MM.1S (cell line): ENCODE results near the gene UBE2G2.

ENCODE experiments used
- DNase-seq: peaks from one replicate; pipeline ENCODE4 v3.0.0-alpha.2; 2015
- H2AFZ ChIP-seq: fragments of 300-600 bp; sonication (generic); 2 replicates; pipeline ENCODE4 v1.6.0; 2016; ENCODE audit warnings: antibody characterized with exemption, low read length
- H3F3A ChIP-seq: fragments of 300-600 bp; sonication (generic); 2 replicates; pipeline ENCODE4 v1.6.1; 2016; ENCODE audit warnings: mild to moderate bottlenecking, antibody characterized with exemption, low read length, moderate library complexity, mixed read lengths; ENCODE audit not compliant: insufficient read depth
- H3K27ac ChIP-seq: fragments of 300-600 bp; sonication (generic); 2 replicates; pipeline ENCODE4 v1.5.1; 2016; ENCODE audit warnings: mild to moderate bottlenecking, low read length
- H3K27me3 ChIP-seq: fragments of 300-600 bp; sonication (generic); replicated peaks from 2 replicates; pipeline ENCODE4 v1.6.0; 2016; ENCODE audit warnings: low read length; ENCODE audit not compliant: insufficient read depth
- H3K36me3 ChIP-seq: fragments of 300-600 bp; sonication (generic); replicated peaks from 2 replicates; pipeline ENCODE4 v1.6.1; 2016; ENCODE audit warnings: mild to moderate bottlenecking, low read length, mixed read lengths; ENCODE audit not compliant: insufficient read depth
- H3K4me1 ChIP-seq: fragments of 300-600 bp; sonication (generic); 2 replicates; pipeline ENCODE4 v1.6.1; 2016; ENCODE audit warnings: low read length, mixed read lengths
- H3K4me2 ChIP-seq: fragments of 300-600 bp; sonication (generic); 2 replicates; pipeline ENCODE4 v1.6.0; 2016; ENCODE audit warnings: low read depth, low read length
- H3K4me3 ChIP-seq: fragments of 300-600 bp; sonication (generic); 2 replicates; pipeline ENCODE4 v1.5.1; 2016; ENCODE audit warnings: low read length, mixed read lengths
- H3K79me2 ChIP-seq: fragments of 300-600 bp; sonication (generic); 2 replicates; pipeline ENCODE4 v1.6.1; 2016; ENCODE audit warnings: mixed run types, low read length, mixed read lengths
- H3K9ac ChIP-seq: fragments of 300-600 bp; sonication (generic); 2 replicates; pipeline ENCODE4 v1.6.1; 2016; ENCODE audit warnings: low read length, mixed read lengths
- H3K9me2 ChIP-seq: fragments of 300-600 bp; sonication (generic); replicated peaks from 2 replicates; pipeline ENCODE4 v1.6.1; 2016; ENCODE audit warnings: mild to moderate bottlenecking, low read length, mixed read lengths; ENCODE audit not compliant: insufficient read depth
- H3K9me3 ChIP-seq: fragments of 300-600 bp; sonication (generic); replicated peaks from 2 replicates; pipeline ENCODE4 v1.6.1; 2016; ENCODE audit warnings: mild to moderate bottlenecking, low read length, mixed read lengths; ENCODE audit not compliant: insufficient read depth
- H4K20me1 ChIP-seq: fragments of 300-600 bp; sonication (generic); 2 replicates; pipeline ENCODE4 v1.6.1; 2016; ENCODE audit warnings: mild to moderate bottlenecking, low read length, moderate library complexity, mixed read lengths; ENCODE audit not compliant: insufficient read depth
- EZH2 ChIP-seq: fragments of 300-600 bp; sonication (generic); optimal IDR thresholded peaks from 2 replicates; pipeline ENCODE3; 2017; ENCODE audit warnings: low read depth, mild to moderate bottlenecking, antibody characterized with exemption, low read length, mixed read lengths
- EZH2phosphoT487 ChIP-seq: fragments of 300-600 bp; sonication (generic); IDR thresholded peaks from 2 replicates; pipeline ENCODE4 v1.6.1; 2018; ENCODE audit warnings: antibody characterized with exemption, low read length
- TF ChIP-seq, protein P1 (sequence below): fragments of 300-600 bp; sonication (generic); IDR thresholded peaks from 2 replicates; pipeline ENCODE4 v1.5.1; 2016; ENCODE audit warnings: antibody characterized with exemption, low read length, mixed read lengths

The UBE2G2 gene

GRCh38 chr21:44815225-44815624, 13.6 kb upstream of the UBE2G2 start:
- Histone ChIP-seq H2AFZ (no peak overlapping the region), H3K36me3 (no peaks in the 10 kb centered on the region), H3K9me2 (no peaks in the 10 kb centered on the region), H3K27me3 (no peaks in the 10 kb centered on the region), H3K4me3 (no peak overlapping the region), H3K9me3 (no peaks in the 10 kb centered on the region), H3K4me2 (no peak overlapping the region), H3K27ac (no peak overlapping the region), H3F3A (no peaks in the 10 kb centered on the region), H4K20me1 (peaks cover 22% of the 10 kb centered on the region), H3K4me1 (no peaks in the 10 kb centered on the region), H3K9ac (no peak overlapping the region), H3K79me2 (peaks cover 72% of the 10 kb centered on the region)
- no peak for DNase-seq
- TF ChIP-seq EZH2phosphoT487 (no peak), EZH2 (no peak)
- TF ChIP-seq, protein P1, sequence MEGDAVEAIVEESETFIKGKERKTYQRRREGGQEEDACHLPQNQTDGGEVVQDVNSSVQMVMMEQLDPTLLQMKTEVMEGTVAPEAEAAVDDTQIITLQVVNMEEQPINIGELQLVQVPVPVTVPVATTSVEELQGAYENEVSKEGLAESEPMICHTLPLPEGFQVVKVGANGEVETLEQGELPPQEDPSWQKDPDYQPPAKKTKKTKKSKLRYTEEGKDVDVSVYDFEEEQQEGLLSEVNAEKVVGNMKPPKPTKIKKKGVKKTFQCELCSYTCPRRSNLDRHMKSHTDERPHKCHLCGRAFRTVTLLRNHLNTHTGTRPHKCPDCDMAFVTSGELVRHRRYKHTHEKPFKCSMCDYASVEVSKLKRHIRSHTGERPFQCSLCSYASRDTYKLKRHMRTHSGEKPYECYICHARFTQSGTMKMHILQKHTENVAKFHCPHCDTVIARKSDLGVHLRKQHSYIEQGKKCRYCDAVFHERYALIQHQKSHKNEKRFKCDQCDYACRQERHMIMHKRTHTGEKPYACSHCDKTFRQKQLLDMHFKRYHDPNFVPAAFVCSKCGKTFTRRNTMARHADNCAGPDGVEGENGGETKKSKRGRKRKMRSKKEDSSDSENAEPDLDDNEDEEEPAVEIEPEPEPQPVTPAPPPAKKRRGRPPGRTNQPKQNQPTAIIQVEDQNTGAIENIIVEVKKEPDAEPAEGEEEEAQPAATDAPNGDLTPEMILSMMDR: no peak

DNA sequence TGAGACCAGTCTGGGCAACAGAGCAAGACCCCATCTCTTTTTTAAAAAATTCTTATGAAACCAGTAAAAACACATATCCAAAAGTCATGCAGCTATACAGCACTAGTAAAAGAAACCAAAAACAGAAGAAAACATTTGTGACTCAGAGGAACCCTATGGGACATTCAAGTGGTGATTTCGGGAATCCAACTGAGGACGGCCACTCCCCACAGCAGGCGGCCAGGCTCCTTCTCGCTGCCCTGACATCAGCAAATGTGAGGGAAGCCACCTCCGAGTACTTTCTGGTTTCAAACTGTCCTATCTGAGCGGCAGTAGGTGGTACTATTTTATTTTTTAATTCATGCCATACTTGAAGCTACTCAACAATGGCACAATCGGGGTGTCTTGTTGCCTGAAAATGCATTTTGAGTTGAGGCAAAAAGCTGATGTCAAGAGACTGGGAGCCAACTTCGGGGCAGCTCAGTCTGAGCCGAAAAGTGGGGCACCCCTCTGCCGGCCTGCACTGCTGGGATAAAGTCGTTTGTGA, 12.9 kb upstream of the UBE2G2 start:
- H3K4me2 ChIP-seq: no peak overlapping the region
- H2AFZ ChIP-seq: no peak overlapping the region
- no peaks in the 10 kb centered on the region for H3K9me2 ChIP-seq
- no peak for DNase-seq
- no peaks in the 10 kb centered on the region for H3K36me3 ChIP-seq
- H3K9me3 ChIP-seq: no peaks in the 10 kb centered on the region
- peaks cover 22% of the 10 kb centered on the region for H4K20me1 ChIP-seq
- H3K4me3 ChIP-seq: no peak overlapping the region
- TF ChIP-seq, protein P1: no peak
- TF ChIP-seq EZH2phosphoT487: no peak
- TF ChIP-seq EZH2: no peak
- no peak overlapping the region for H3K27ac ChIP-seq
- H3K79me2 ChIP-seq: peaks cover 78% of the 10 kb centered on the region
- H3K4me1 ChIP-seq: no peaks in the 10 kb centered on the region
- H3F3A ChIP-seq: no peaks in the 10 kb centered on the region
- no peaks in the 10 kb centered on the region for H3K27me3 ChIP-seq
- no peak overlapping the region for H3K9ac ChIP-seq

GRCh38 chr21:44813727-44814126, 12.1 kb upstream of the UBE2G2 start:
- H3K79me2 ChIP-seq: peaks cover 82% of the 10 kb centered on the region
- H3K9ac ChIP-seq: no peak overlapping the region
- H3F3A ChIP-seq: no peaks in the 10 kb centered on the region
- peaks cover 26% of the 10 kb centered on the region for H4K20me1 ChIP-seq
- no peaks in the 10 kb centered on the region for H3K9me3 ChIP-seq
- H3K27me3 ChIP-seq: no peaks in the 10 kb centered on the region
- H3K9me2 ChIP-seq: no peaks in the 10 kb centered on the region
- no peak for TF ChIP-seq EZH2
- TF ChIP-seq, protein P1: no peak
- TF ChIP-seq EZH2phosphoT487: no peak
- no peak overlapping the region for H3K4me2 ChIP-seq
- no peak overlapping the region for H3K4me3 ChIP-seq
- H3K27ac ChIP-seq: no peak overlapping the region
- no peaks in the 10 kb centered on the region; the same call in 1 of the 2 replicates for H3K36me3 ChIP-seq
- H2AFZ ChIP-seq: no peak overlapping the region
- H3K4me1 ChIP-seq: no peaks in the 10 kb centered on the region
- DNase-seq: no peak
